Measurements from ENCODE around the gene NPEPPS. TPM values are rescaled to one million over a fixed set of nuclear protein-coding genes. Genes with fewer than 3 reads are reported as not detected.

Gene NPEPPS
- total and polyA plus RNA-seq, 2 donors (not counting 3 experiments of a cell fraction or from before 2014, with no cell fraction given) = 69.2 to 102 TPM

DNA sequence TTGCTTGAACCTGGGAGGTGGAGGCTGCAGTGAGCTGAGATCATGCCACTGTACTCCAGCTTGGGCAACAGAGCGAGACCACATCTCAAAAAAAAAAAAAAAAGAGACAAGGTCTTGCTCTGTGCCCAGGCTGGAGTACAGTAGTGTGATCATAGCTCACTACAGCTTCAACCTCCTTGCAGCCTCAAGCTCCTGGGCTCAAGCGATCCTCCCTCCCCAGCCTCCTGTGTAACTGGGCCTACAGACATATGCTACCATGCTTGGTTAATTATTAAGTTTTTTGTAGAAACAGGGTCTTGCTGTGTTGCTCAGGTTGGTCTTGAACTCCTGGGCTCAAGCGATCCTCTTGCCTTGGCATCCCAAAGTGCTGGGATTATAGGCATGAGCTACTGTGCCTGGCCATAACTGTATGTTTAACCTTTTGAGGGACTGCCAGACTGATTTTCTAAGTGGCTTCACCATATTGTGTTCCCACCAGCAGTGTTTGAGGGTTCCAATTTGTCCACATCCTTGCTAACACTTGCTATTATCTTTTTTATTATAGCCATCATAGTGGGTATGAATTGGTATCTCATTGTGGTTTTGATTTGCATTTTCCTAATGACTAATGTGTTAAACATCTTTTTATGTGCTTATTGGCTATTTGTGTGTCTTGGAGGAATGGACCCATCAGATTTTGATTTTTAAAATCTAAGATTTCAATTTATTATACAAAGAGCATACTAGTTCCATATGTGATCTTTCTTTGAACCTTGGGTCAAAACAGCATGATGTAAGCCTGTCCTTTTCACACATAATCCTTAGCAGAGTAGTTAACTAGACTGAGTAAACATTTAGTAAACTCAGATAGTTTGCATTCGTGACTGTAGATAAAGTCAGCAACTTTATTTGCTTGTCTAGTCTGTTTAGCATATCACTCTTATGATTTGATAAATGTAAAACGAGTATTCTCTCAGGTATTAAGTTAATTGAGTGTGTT is 80.8 kb downstream of the NPEPPS start:
- H4K20me1 ChIP-seq (replicated peaks; ENCODE audit: control insufficient read depth, extremely low read depth, insufficient read depth, low read length) = no peaks in the 10 kb centered on the region
- H3K27ac ChIP-seq (ENCODE audit: insufficient read depth, low read depth, low read length) = no peak overlapping the region
- intact Hi-C loops (cut with micrococcal nuclease) = loop anchor here (10.0 kb wide), 1 partner anchor 457 kb away; no protein-coding TSS in a partner anchor
- no peaks in the 10 kb centered on the region for H3K9me3 ChIP-seq (replicated peaks; ENCODE audit: control insufficient read depth, insufficient read depth, low read length)
- POLR2A ChIA-PET = no interaction called here
- CTCF ChIA-PET = no interaction called here
- TF ChIP-seq MYC (IDR thresholded peaks at IDR 0.05; ENCODE audit: low read depth, low read length) (no peak), FOS (IDR thresholded peaks at IDR 0.05; ENCODE audit: borderline replicate concordance, insufficient read depth, low read length) (no peak), JUN (IDR thresholded peaks at IDR 0.05; ENCODE audit: borderline replicate concordance, insufficient read depth, insufficient read length, low read depth) (no peak), POLR2A (IDR thresholded peaks at IDR 0.05; ENCODE audit: low read depth, low read length) (no peak), GATA2 (IDR thresholded peaks at IDR 0.05; ENCODE audit: insufficient read depth, insufficient read length, low read depth, low read length) (no peak), EZH2 (IDR thresholded peaks at IDR 0.05; ENCODE audit: borderline replicate concordance, low read depth, low read length, severe bottlenecking) (no peak)
- TF ChIP-seq, protein P1, sequence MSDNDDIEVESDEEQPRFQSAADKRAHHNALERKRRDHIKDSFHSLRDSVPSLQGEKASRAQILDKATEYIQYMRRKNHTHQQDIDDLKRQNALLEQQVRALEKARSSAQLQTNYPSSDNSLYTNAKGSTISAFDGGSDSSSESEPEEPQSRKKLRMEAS (IDR thresholded peaks at IDR 0.05; ENCODE audit: insufficient read depth, insufficient read length) = no peak
- TF ChIP-seq, protein P2, sequence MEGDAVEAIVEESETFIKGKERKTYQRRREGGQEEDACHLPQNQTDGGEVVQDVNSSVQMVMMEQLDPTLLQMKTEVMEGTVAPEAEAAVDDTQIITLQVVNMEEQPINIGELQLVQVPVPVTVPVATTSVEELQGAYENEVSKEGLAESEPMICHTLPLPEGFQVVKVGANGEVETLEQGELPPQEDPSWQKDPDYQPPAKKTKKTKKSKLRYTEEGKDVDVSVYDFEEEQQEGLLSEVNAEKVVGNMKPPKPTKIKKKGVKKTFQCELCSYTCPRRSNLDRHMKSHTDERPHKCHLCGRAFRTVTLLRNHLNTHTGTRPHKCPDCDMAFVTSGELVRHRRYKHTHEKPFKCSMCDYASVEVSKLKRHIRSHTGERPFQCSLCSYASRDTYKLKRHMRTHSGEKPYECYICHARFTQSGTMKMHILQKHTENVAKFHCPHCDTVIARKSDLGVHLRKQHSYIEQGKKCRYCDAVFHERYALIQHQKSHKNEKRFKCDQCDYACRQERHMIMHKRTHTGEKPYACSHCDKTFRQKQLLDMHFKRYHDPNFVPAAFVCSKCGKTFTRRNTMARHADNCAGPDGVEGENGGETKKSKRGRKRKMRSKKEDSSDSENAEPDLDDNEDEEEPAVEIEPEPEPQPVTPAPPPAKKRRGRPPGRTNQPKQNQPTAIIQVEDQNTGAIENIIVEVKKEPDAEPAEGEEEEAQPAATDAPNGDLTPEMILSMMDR (IDR thresholded peaks at IDR 0.05; ENCODE audit: extremely low read depth in 1 of 2, insufficient read depth in 1 of 2, low read depth in 1 of 2, low read length in 2 of 2) = no peak
- H3K79me2 ChIP-seq (ENCODE audit: control insufficient read depth, insufficient read depth, low read length) = no peaks in the 10 kb centered on the region
- H3K4me2 ChIP-seq (ENCODE audit: insufficient read depth, low read length) = no peak overlapping the region
- DNase-seq (ENCODE audit: low read depth, low spot score) (no peak), FAIRE-seq (no peak)
- H3K4me1 ChIP-seq (ENCODE audit: control insufficient read depth, extremely low read depth, insufficient read depth, low read length) = no peaks in the 10 kb centered on the region
- no peak overlapping the region for H3K4me3 ChIP-seq (replicated peaks in 1 of 3; ENCODE audit: insufficient read depth in 1 of 3, low read depth in 1 of 3, low read length in 3 of 3)
- no peak overlapping the region for H3K9ac ChIP-seq (replicated peaks; ENCODE audit: extremely low read depth, insufficient read depth, low read length)
- no TSS peak for BruUV-seq (replicated peaks)
- dilution Hi-C loops (cut with MboI; ENCODE audit: extremely low pct_ligation_motif_present, low sequenced_read_pairs) = no loop called here
- H3K27me3 ChIP-seq (ENCODE audit: control insufficient read depth in 2 of 2, insufficient read depth in 2 of 2, low read length in 2 of 2) = no peaks in the 10 kb centered on the region
- no peaks in the 10 kb centered on the region for H3K9me1 ChIP-seq (replicated peaks; ENCODE audit: control insufficient read depth, extremely low read depth, insufficient read depth, low read length)
- H2AFZ ChIP-seq (ENCODE audit: low read depth, low read length) = no peak overlapping the region
- H3K36me3 ChIP-seq (ENCODE audit: control insufficient read depth in 2 of 2, extremely low read depth in 1 of 2, insufficient read depth in 2 of 2, low read length in 2 of 2) = peaks cover 4 to 8% of the 10 kb centered on the region in 2 experiments

Data from endothelial cell of umbilical vein (primary cell).